ENCODE results near the gene GTF2A1L. TPM values are rescaled to one million over a fixed set of nuclear protein-coding genes. Genes with fewer than 3 reads are reported as not detected.

Gene GTF2A1L
- total and polyA plus RNA-seq, 2 donors from 2014 or later, result 0.76 to 2.7 TPM

DNA sequence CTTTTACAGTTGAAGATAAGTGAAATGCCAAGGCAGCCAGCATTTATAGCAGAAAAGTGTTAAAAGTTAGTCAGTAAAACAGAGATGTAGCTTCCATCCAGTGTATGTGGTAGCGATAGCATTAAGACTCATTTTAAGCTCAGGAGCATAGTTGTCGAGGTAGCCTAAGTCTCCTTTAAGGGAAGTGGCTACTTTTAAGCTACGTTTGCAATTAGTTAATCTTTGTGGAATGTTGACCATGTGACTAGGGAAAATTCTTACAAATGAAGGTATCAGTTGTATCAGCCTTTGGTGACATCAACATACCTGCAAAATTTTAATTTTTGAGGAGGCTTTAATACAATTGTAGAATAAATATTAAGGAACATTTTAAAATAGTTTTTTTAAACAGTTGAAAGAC lies 76.0 kb downstream of the GTF2A1L start:
- Histone ChIP-seq H3K4me1 (ENCODE audit: control insufficient read depth in 2 of 3, insufficient read depth in 2 of 3, low read depth in 1 of 3, low read length in 3 of 3) (no peaks in the 10 kb centered on the region), H3K4me3 (ENCODE audit: low read length in 3 of 3) (no peak overlapping the region), H3K9me3 (ENCODE audit: control insufficient read depth in 2 of 3, insufficient read depth in 1 of 3, low read length in 3 of 3) (no peaks in the 10 kb centered on the region), H3K27ac (ENCODE audit: low read depth in 2 of 2, low read length in 2 of 2) (no peak overlapping the region), H3K36me3 (ENCODE audit: control insufficient read depth in 2 of 3, insufficient read depth in 3 of 3, low read length in 3 of 3) (no peaks in the 10 kb centered on the region), H3K27me3 (ENCODE audit: control insufficient read depth, insufficient read depth, low read length) (no peaks in the 10 kb centered on the region), H3K9ac (ENCODE audit: low read length in 3 of 3) (no peak overlapping the region)
- intact Hi-C loops (cut with DNase I), result no loop called here
- no peak for DNase-seq
- TF ChIP-seq, protein P1, sequence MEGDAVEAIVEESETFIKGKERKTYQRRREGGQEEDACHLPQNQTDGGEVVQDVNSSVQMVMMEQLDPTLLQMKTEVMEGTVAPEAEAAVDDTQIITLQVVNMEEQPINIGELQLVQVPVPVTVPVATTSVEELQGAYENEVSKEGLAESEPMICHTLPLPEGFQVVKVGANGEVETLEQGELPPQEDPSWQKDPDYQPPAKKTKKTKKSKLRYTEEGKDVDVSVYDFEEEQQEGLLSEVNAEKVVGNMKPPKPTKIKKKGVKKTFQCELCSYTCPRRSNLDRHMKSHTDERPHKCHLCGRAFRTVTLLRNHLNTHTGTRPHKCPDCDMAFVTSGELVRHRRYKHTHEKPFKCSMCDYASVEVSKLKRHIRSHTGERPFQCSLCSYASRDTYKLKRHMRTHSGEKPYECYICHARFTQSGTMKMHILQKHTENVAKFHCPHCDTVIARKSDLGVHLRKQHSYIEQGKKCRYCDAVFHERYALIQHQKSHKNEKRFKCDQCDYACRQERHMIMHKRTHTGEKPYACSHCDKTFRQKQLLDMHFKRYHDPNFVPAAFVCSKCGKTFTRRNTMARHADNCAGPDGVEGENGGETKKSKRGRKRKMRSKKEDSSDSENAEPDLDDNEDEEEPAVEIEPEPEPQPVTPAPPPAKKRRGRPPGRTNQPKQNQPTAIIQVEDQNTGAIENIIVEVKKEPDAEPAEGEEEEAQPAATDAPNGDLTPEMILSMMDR (IDR thresholded peaks at IDR 0.05; ENCODE audit: borderline replicate concordance, extremely low read depth, insufficient read depth), result no peak
- FAIRE-seq, result no peak

DNA sequence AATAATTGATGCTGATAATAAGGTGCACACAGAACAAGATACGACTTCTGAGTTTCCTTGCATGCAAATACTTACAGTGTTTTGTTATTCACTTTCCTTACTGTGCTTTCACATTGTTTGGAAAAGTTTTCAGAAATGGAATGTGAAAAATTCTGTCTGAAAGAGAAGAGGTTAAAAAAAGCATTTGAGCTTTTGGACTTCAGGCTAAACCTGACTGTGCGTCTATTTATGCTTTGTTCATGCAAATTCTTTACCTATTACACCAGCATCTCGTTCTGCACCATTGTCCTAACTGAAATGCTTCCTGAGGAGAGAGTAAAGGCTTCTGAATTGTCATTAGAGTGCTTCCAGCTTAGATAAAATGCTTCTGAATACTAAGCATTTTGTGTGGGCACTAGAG lies 76.5 kb downstream of the GTF2A1L start:
- no peaks in the 10 kb centered on the region for H3K27me3 ChIP-seq (ENCODE audit: control insufficient read depth, insufficient read depth, low read length)
- H3K27ac ChIP-seq (ENCODE audit: low read depth in 2 of 2, low read length in 2 of 2), result no peak overlapping the region
- H3K9me3 ChIP-seq (ENCODE audit: control insufficient read depth in 2 of 3, insufficient read depth in 1 of 3, low read length in 3 of 3), result no peaks in the 10 kb centered on the region
- no peaks in the 10 kb centered on the region for H3K4me1 ChIP-seq (ENCODE audit: control insufficient read depth in 2 of 3, insufficient read depth in 2 of 3, low read depth in 1 of 3, low read length in 3 of 3)
- H3K9ac ChIP-seq (ENCODE audit: low read length in 3 of 3), result no peak overlapping the region
- intact Hi-C loops (cut with DNase I), result no loop called here
- H3K4me3 ChIP-seq (ENCODE audit: low read length in 3 of 3), result no peak overlapping the region
- H3K36me3 ChIP-seq (ENCODE audit: control insufficient read depth in 2 of 3, insufficient read depth in 3 of 3, low read length in 3 of 3), result no peaks in the 10 kb centered on the region
- TF ChIP-seq, protein P1 (IDR thresholded peaks at IDR 0.05; ENCODE audit: borderline replicate concordance, extremely low read depth, insufficient read depth), result no peak
- FAIRE-seq (no peak), DNase-seq (peak in 2 of 5 donors; percentile 12 to 23)

DNA sequence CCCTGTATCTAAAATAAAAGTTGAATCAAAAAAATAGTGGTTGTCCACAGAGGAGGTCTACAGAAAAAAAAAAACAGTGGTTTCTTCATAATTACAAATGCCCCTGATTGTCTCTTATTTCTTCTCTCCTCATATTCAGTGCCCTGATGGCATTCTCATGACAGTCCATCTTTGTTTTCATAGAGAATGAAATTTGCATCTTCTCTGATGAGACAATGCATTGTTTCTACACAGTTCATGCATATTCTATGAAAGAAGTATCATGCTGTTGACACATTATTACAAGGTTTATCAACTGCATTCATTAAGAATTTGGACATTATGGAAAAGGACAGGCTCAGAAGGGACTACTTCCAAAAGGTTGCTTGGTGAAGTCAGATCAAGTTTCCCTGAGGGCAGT lies 78.3 kb downstream of the GTF2A1L start:
- intact Hi-C loops (cut with DNase I), result no loop called here
- TF ChIP-seq, protein P1 (IDR thresholded peaks at IDR 0.05; ENCODE audit: borderline replicate concordance, extremely low read depth, insufficient read depth), result no peak
- Histone ChIP-seq H3K9ac (ENCODE audit: low read length in 3 of 3) (no peak overlapping the region), H3K4me3 (ENCODE audit: low read length in 3 of 3) (no peak overlapping the region), H3K27ac (ENCODE audit: low read depth in 2 of 2, low read length in 2 of 2) (no peak overlapping the region), H3K4me1 (ENCODE audit: control insufficient read depth in 2 of 3, insufficient read depth in 2 of 3, low read depth in 1 of 3, low read length in 3 of 3) (no peaks in the 10 kb centered on the region), H3K9me3 (ENCODE audit: control insufficient read depth in 2 of 3, insufficient read depth in 1 of 3, low read length in 3 of 3) (no peaks in the 10 kb centered on the region), H3K36me3 (ENCODE audit: control insufficient read depth in 2 of 3, insufficient read depth in 3 of 3, low read length in 3 of 3) (no peaks in the 10 kb centered on the region), H3K27me3 (ENCODE audit: control insufficient read depth, insufficient read depth, low read length) (no peaks in the 10 kb centered on the region)
- FAIRE-seq (no peak), DNase-seq (no peak)

DNA sequence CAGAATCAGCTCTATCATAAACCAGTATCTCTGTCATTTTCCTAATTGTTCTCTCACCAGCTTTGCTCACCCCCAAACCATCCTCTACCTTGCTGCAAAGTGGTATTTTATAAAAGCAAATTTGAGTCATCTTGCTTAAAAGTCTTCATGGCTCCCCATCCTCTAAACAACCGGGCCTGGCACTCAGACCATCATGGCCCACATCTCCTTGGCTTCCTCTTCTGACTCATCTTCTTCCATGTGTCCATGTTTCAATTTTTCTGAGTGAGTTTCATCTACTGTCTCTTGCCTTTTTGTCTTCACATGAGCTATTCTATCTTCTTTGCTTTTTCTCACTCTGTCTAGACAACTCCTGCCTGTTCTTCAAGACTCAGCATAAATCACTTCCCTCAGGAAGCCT lies 79.2 kb downstream of the GTF2A1L start:
- Histone ChIP-seq H3K4me3 (ENCODE audit: low read length in 3 of 3) (no peak overlapping the region), H3K9ac (ENCODE audit: low read length in 3 of 3) (no peak overlapping the region), H3K27me3 (ENCODE audit: control insufficient read depth, insufficient read depth, low read length) (no peaks in the 10 kb centered on the region), H3K4me1 (ENCODE audit: control insufficient read depth in 2 of 3, insufficient read depth in 2 of 3, low read depth in 1 of 3, low read length in 3 of 3) (no peaks in the 10 kb centered on the region), H3K9me3 (ENCODE audit: control insufficient read depth in 2 of 3, insufficient read depth in 1 of 3, low read length in 3 of 3) (no peaks in the 10 kb centered on the region), H3K36me3 (ENCODE audit: control insufficient read depth in 2 of 3, insufficient read depth in 3 of 3, low read length in 3 of 3) (no peaks in the 10 kb centered on the region), H3K27ac (ENCODE audit: low read depth in 2 of 2, low read length in 2 of 2) (no peak overlapping the region)
- intact Hi-C loops (cut with DNase I), result no loop called here
- FAIRE-seq (no peak), DNase-seq (no peak)
- TF ChIP-seq, protein P1 (IDR thresholded peaks at IDR 0.05; ENCODE audit: borderline replicate concordance, extremely low read depth, insufficient read depth), result no peak
